ENCODE measurements around the gene WSCD2. TPM values are rescaled to one million over a fixed set of nuclear protein-coding genes. Genes with fewer than 3 reads are reported as not detected.

WSCD2 gene
- total RNA-seq, 2 experiments from 2014 or later, result not detected

DNA sequence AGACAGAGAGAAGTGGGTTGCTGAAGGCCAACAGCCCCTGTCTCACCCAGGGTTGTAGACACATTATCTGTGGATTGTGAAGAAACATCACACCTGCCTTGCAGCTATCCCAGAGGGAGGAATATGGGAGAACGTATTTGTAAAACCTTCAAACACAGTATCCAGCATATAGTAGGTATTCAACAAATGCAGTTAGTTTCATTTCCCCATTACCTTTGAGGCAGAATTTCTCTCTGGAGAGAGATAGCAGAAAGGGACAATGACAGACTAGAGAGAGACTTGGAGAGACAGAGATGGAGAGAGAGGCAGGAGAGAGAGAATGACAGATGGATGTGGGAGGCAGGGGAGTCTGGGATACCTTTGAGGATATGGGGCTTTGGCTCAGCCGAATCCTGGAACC, 62.0 kb downstream of the WSCD2 start:
- no peak for ATAC-seq (ENCODE audit: low read depth)

DNA sequence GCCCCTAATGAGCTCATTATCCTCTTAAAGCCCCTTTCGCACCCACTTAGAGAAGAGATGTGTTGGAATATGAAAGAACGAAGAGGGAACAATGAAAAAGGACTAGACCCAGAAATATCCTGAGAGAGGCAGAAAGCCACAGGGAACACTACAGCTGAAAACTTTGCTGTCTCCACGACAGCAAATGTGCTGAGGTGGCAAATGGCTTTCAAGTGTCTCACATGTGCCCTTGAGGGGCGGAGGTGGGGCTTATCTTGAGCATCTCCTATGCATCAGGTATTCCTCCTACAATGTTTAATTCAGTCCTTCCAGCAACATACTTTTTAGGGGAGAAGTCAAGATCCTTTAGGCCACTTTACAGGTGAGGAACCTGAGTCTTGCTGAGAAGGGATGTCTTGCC, 62.9 kb downstream of the WSCD2 start:
- DNase-seq (no peak), ATAC-seq (ENCODE audit: low read depth) (no peak)
- Mint-ChIP-seq H3K27me3 (peaks cover 8% of the 10 kb centered on the region), H3K36me3 (no peaks in the 10 kb centered on the region), H3K27ac (no peak overlapping the region), H3K4me3 (no peak overlapping the region), H3K4me1 (no peaks in the 10 kb centered on the region), H3K9me3 (no peaks in the 10 kb centered on the region)
- POLR2A ChIA-PET, result no interaction called here

More for the DNA sequence above, 62.0 kb downstream of the WSCD2 start:
- POLR2A ChIA-PET, result no interaction called here
- Mint-ChIP-seq H3K36me3 (no peaks in the 10 kb centered on the region), H3K27ac (no peak overlapping the region), H3K4me1 (no peaks in the 10 kb centered on the region), H3K27me3 (peaks cover 8% of the 10 kb centered on the region), H3K9me3 (no peaks in the 10 kb centered on the region), H3K4me3 (no peak overlapping the region)
- DNase-seq, result no peak

DNA sequence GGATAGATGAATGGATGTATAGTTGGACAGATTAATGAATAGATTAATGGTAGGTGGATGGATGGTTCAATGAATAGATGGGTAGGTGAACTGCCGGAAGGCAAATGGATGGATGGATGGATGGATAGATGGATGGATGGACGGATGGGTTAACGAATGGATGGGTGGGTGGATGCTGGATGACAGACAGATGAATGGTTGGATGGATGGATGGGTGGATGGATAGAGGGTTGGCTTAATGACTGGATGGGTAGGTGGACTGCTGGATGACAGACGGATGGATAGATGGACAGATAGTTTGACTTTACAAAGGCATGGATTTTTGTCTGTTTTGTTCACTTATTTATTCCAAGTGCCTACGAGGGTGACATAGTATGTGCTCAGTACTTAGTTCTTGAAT, 64.4 kb downstream of the WSCD2 start:
- Mint-ChIP-seq H3K27me3 (peaks cover 3% of the 10 kb centered on the region), H3K9me3 (no peaks in the 10 kb centered on the region), H3K4me3 (no peak overlapping the region), H3K36me3 (no peaks in the 10 kb centered on the region), H3K27ac (no peak overlapping the region), H3K4me1 (no peaks in the 10 kb centered on the region)
- no peak for DNase-seq
- POLR2A ChIA-PET, result no interaction called here
- ATAC-seq (ENCODE audit: low read depth), result no peak

DNA sequence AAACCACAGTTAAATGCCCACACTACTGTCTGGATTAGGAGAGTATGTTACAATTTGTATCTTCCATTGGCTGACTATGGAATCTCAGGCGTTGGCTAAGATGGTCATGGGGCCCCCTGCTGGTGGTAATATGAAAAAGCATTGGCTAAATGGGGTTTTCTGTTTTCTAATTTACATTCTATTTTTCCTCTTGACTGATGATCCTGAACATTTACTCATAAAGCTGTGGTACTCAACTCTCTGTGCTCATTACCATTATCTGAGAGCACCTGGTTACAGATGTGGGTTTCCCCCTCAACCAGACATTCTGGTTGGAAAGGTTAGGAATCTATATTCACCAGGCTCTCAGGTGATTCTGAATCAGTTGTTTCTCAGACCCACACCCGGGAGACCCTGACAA, 64.8 kb downstream of the WSCD2 start:
- H3K4me3 Mint-ChIP-seq, result no peak overlapping the region
- ATAC-seq (ENCODE audit: low read depth) (no peak), DNase-seq (no peak)
- H3K27ac Mint-ChIP-seq, result no peak overlapping the region
- H3K9me3 Mint-ChIP-seq, result no peaks in the 10 kb centered on the region
- peaks cover 3% of the 10 kb centered on the region for H3K27me3 Mint-ChIP-seq
- H3K36me3 Mint-ChIP-seq, result no peaks in the 10 kb centered on the region
- POLR2A ChIA-PET, result no interaction called here
- no peaks in the 10 kb centered on the region for H3K4me1 Mint-ChIP-seq

DNA sequence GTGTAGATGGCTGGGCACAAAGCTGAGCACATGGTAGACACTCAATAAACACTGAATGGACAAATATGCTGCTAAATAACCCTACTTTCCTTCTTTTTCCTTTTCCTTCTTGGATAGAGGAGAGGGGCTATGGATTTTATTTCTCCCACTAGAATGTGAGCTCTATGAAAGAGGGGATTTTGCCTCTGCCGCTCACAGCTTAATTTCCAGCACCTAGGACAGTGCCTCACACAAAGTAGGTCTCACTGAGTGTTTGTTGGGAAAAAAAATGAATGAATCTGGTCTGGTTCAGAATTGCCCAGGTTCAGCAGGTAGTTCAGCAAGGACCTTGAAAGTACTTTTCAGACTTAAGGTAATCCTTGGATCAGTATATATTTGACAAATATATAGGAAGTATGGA, 65.5 kb downstream of the WSCD2 start:
- DNase-seq, result no peak
- Mint-ChIP-seq H3K4me1 (no peaks in the 10 kb centered on the region), H3K27me3 (peaks cover 3% of the 10 kb centered on the region), H3K4me3 (no peak overlapping the region), H3K36me3 (no peaks in the 10 kb centered on the region), H3K27ac (no peak overlapping the region), H3K9me3 (no peaks in the 10 kb centered on the region)
- ATAC-seq (ENCODE audit: low read depth), result no peak
- POLR2A ChIA-PET, result no interaction called here

DNA sequence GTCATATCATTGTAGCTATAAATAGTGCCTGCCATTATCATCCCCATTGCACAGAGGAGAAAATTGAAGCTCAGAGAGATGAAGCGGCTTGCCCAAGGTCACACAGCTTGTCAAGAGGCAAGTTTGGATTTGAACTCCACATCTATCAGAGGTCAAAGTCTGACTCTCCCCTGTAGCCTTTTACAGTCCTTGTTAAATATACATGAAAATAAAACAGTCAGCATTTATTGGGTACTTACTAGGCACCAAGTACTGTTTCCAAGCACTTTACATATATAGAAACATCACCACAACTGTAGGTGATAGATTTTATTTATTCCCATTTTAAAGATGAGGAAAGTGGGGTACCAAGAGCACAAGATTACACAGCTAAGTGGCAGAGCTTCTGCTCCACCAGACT, 67.2 kb downstream of the WSCD2 start:
- peaks cover 3% of the 10 kb centered on the region for H3K27me3 Mint-ChIP-seq
- H3K36me3 Mint-ChIP-seq, result no peaks in the 10 kb centered on the region
- H3K27ac Mint-ChIP-seq, result no peak overlapping the region
- H3K4me3 Mint-ChIP-seq, result no peak overlapping the region
- no peak for DNase-seq
- H3K9me3 Mint-ChIP-seq, result no peaks in the 10 kb centered on the region
- no peaks in the 10 kb centered on the region for H3K4me1 Mint-ChIP-seq
- no peak for ATAC-seq (ENCODE audit: low read depth)
- POLR2A ChIA-PET, result no interaction called here

DNA sequence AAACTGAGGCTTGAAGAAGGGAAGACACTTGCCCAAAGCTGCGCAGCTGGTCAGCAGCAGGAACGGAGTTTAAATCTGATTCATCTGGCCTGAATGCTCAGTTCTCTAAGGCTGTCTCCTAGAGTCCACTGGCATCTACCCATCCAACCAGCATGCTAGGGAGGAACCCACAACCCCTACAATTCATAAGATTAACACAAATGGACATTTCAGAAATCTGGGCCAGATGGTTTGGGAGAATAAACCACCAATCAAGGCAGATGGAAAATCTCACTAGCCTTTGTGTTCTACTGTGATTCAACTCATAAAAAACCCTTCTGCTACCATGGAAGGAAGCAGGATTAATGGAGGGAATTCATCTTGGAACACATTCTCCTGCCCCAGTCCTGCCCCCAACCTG, 67.8 kb downstream of the WSCD2 start:
- POLR2A ChIA-PET, result no interaction called here
- ATAC-seq (ENCODE audit: low read depth) (no peak), DNase-seq (no peak)
- Mint-ChIP-seq H3K4me1 (no peaks in the 10 kb centered on the region), H3K27me3 (peaks cover 3% of the 10 kb centered on the region), H3K9me3 (no peaks in the 10 kb centered on the region), H3K4me3 (no peak overlapping the region), H3K27ac (no peak overlapping the region), H3K36me3 (no peaks in the 10 kb centered on the region)

DNA sequence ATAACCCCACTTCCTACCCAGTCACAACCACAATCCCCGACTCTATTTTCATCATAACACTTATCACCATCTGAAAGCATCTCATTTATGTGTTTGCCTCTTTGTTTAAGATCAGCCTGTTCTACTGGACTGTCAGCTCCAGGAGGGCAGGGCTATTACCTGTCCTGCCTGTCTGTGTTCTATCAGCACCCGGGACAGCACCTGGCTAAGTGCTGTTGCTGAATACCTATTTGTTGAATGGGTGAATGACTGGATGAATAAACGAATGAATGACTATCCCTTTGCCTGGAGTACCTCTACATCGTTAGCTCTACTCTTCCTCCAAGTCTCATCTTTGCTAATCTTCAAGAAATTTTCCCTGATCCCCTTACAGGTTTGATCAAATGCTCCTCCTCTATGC, 69.0 kb downstream of the WSCD2 start:
- Mint-ChIP-seq H3K36me3 (no peaks in the 10 kb centered on the region), H3K4me3 (no peak overlapping the region), H3K4me1 (no peaks in the 10 kb centered on the region), H3K27me3 (peaks cover 3% of the 10 kb centered on the region), H3K27ac (peak overlapping the region; percentile 7), H3K9me3 (no peaks in the 10 kb centered on the region)
- POLR2A ChIA-PET, result no interaction called here
- ATAC-seq (ENCODE audit: low read depth) (no peak), DNase-seq (no peak)

DNA sequence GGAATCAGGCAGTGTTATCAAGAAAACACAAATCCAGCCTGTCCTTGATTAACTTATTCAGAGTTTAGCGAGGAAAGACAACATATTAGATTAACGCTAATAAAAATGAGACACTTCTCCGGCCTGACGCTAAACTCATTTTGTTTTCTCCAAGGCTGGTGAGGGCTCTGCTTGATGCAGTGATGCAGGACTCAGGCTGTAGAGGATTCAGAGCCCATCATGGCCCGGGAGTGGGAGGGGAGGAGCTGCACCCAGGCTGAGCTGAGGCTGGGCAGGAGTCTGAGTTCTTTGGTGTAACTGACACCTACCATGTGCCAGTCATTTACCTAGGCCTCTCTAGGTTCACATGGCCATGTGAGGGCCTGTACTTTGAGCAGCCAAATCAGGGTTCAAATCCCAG, 70.0 kb downstream of the WSCD2 start:
- Mint-ChIP-seq H3K27me3 (peaks cover 3% of the 10 kb centered on the region), H3K27ac (no peak overlapping the region), H3K4me3 (no peak overlapping the region), H3K36me3 (no peaks in the 10 kb centered on the region), H3K9me3 (no peaks in the 10 kb centered on the region), H3K4me1 (no peaks in the 10 kb centered on the region)
- ATAC-seq (ENCODE audit: low read depth) (no peak), DNase-seq (no peak)
- POLR2A ChIA-PET, result no interaction called here

DNA sequence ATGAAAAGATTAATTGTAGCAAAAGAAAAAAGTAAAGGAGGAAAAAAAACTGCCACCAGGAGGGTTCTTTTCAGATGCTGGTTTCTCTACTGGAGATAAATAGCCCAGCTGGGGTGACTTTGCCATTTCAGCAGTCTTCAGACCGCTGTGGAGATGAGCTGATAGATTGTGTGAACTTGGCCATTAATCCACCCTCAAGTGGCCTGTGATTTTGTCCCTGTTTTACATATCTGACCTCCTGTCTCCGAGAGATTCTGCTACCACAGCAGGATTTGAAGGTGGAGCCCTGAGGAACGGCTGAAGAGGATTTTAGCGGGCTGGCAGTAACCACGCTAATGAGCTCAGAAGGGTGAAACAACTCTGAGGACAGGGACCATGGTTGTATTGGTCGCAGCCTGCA, 72.7 kb downstream of the WSCD2 start:
- Mint-ChIP-seq H3K4me1 (no peaks in the 10 kb centered on the region), H3K4me3 (no peak overlapping the region), H3K36me3 (no peaks in the 10 kb centered on the region), H3K9me3 (no peaks in the 10 kb centered on the region), H3K27me3 (no peaks in the 10 kb centered on the region), H3K27ac (no peak overlapping the region)
- POLR2A ChIA-PET, result no interaction called here
- ATAC-seq (ENCODE audit: low read depth) (no peak), DNase-seq (no peak)

DNA sequence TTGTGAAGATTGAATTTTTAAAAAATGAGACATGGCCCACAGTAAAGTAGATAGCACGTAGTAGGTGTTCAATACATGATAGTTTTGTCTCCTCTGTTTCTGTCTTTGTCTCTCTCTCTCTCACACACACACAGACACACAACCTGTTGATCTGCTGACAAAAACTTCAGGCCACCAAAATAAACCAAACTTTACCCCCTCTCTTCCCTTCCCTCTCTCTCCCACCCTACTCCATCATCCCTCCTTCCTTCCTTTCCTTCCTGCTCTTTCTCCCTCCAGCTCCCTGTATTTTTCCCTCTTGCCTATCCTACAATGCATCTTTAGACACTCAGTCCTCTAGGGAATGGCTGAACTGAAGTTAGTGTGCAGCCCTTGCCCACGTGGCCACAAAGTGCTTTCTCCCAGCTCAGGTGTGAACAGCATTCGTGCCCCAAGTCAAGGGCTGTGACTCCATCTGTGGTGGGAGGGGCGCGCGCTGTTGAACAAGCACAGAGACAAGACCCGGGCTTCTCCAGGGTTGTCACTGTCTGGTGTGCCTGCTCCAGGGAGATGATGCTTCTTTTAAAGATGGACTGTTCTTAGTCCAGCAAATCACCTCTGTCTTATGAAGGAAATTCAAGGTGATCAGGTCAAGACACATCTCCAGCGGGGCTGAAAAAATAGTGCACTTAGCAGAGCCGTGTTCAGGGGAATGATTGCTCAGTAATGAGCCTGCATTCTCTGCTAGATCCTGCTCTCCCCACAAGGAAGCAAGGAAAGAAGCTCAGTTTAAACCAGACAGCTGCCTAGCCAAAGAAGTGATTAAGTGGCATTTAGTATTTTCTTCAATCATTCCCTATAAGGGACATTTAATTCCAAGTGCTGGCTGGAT, 75.3 kb downstream of the WSCD2 start:
- H3K27me3 Mint-ChIP-seq, result peaks cover 4% of the 10 kb centered on the region
- H3K4me1 Mint-ChIP-seq, result no peaks in the 10 kb centered on the region
- no peaks in the 10 kb centered on the region for H3K9me3 Mint-ChIP-seq
- ATAC-seq (ENCODE audit: low read depth), result no peak
- H3K36me3 Mint-ChIP-seq, result no peaks in the 10 kb centered on the region
- DNase-seq, result no peak
- no peak overlapping the region for H3K27ac Mint-ChIP-seq
- no peak overlapping the region for H3K4me3 Mint-ChIP-seq
- POLR2A ChIA-PET, result no interaction called here

DNA sequence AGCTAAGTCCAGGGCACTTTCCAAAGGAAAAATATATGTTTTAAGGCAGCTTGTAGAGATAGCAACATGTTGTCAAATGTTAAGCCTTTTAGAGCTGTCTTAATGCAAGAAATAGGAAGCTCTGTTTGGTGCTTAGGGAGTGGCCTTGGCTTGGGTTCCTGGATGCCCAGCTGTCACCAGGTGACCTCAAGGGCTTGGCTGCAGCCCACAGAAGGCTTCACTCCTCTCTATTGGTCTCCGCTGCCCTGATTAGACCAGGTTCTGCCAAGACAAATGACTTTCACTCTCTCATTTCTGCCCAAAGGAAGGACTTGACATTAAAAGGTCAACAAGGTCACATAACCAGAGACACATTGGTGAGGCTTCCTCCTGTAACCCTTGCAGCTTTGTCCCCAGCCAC, 76.8 kb downstream of the WSCD2 start:
- Mint-ChIP-seq H3K36me3 (no peaks in the 10 kb centered on the region), H3K27ac (no peak overlapping the region), H3K4me3 (no peak overlapping the region), H3K27me3 (peaks cover 4% of the 10 kb centered on the region), H3K4me1 (no peaks in the 10 kb centered on the region), H3K9me3 (no peaks in the 10 kb centered on the region)
- ATAC-seq (ENCODE audit: low read depth) (no peak), DNase-seq (no peak)
- POLR2A ChIA-PET, result no interaction called here

DNA sequence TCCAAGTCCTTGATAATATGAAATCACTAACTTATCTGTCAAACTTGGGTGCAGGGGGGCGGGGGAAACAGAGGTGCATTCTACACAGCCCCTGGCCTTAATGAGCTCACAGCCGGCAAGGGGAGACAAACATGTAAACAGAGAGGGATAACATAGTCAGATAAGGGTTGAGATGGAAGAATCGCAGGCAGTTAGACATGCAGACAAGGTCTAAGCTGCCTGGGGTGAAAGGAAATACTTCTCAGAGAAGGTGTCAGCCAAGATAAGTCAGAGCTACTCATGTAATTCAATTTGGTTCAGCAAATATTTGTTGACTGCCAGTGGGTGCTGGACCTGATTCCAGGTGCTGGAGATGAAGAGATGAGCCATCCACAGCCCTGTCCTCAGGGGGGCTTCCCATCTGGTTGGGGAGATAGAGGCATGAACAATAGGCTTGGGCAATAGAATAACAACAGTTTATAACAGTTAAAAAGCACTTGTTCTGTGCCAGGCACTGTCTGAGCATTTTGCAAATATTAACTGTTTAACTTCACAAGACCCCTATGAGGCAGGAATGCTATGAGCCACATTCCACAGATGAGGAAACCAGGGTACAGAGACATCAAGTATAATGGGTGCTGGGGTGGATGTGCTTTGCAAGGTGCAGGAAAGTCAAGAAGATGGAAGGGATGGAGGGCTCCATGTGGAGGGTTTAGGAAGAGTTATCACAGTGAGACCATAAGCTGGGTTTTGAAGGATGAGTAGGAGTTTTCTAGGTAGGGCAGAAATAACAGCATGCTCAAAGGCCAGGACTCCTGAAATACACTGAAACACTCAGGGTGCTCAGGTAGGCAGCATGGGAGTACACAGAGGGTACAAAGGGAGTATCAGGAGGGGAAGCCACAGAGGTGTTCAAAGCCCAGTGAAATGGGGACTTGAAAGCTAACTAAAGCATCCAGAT, 79.0 kb downstream of the WSCD2 start:
- ATAC-seq (ENCODE audit: low read depth), result no peak
- no peaks in the 10 kb centered on the region for H3K9me3 Mint-ChIP-seq
- peaks cover 4% of the 10 kb centered on the region for H3K27me3 Mint-ChIP-seq

DNA sequence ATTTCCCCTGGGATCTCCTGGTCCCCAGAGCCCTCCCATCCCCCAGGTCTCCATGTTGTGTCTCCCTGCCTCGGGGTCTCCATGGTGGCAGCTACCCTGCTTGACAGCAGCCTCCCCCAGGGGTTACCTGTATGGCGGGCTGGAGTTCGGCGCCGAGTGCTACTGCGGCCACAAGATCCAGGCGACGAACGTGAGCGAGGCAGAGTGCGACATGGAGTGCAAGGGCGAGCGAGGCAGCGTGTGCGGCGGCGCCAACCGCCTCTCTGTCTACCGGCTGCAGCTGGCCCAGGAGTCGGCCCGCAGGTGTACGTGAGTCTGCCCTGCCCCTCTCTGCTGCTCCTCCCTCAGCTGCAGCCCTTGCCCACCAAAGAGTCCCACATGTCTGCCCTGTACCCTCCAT, 80.9 kb downstream of the WSCD2 start:
- Mint-ChIP-seq H3K27me3 (peaks cover 8% of the 10 kb centered on the region), H3K36me3 (no peaks in the 10 kb centered on the region), H3K4me1 (no peaks in the 10 kb centered on the region), H3K9me3 (no peaks in the 10 kb centered on the region), H3K27ac (no peak overlapping the region), H3K4me3 (no peak overlapping the region)
- ATAC-seq (ENCODE audit: low read depth) (no peak), DNase-seq (no peak)
- POLR2A ChIA-PET, result no interaction called here

More for the DNA sequence above, 79.0 kb downstream of the WSCD2 start:
- Mint-ChIP-seq H3K4me3 (no peak overlapping the region), H3K27ac (no peak overlapping the region), H3K36me3 (no peaks in the 10 kb centered on the region), H3K4me1 (no peaks in the 10 kb centered on the region)
- POLR2A ChIA-PET, result no interaction called here
- no peak for DNase-seq
